H1 (cell line): ENCODE results near the gene ANKFY1. TPM values are rescaled to one million over a fixed set of nuclear protein-coding genes. Genes with fewer than 3 reads are reported as not detected.

Experiments
- CTCF ChIA-PET: fragments of 300-600 bp; sonication (Branson Sonifier 250); formaldehyde crosslinking; loops from one replicate; lab custom pipeline; 2021; ENCODE audit not compliant: partially characterized antibody; lab: Charles Lee
- POLR2A ChIA-PET: fragments of 300-600 bp; sonication (Branson Sonifier 250); formaldehyde crosslinking; loops from one replicate; lab custom pipeline; 2021; ENCODE audit warnings: inconsistent platforms; ENCODE audit not compliant: partially characterized antibody; lab: Charles Lee
- DNase-seq, 2 experiments: peaks; one replicate each; pipeline versions ENCODE4 v3.0.0 to v3.0.0-alpha.2; 2010 to 2022; ENCODE audit warnings: low spot score in 2 of 2, low read depth in 1 of 2, mixed read lengths in 1 of 2
- FAIRE-seq: peaks from 2 replicates; lab custom pipeline; 2011; peaks lifted over from hg19 to GRCh38; lab: Jason Lieb, UNC
- H2AFZ ChIP-seq: 2 replicates; pipeline ENCODE4 v1.8.1; 2012; ENCODE audit warnings: low read length, inconsistent platforms
- H2AK5ac ChIP-seq: 2 replicates; pipeline ENCODE4 v1.6.1; 2013; ENCODE audit warnings: low read depth, low read length
- H2BK120ac ChIP-seq: replicated peaks from 2 replicates; pipeline ENCODE3; 2013; ENCODE audit warnings: low read depth, low read length, inconsistent platforms
- H2BK12ac ChIP-seq: 2 replicates; pipeline ENCODE4 v1.6.1; 2013; ENCODE audit warnings: low read depth, low read length
- H2BK15ac ChIP-seq: 2 replicates; pipeline ENCODE4 v1.6.1; 2013; ENCODE audit warnings: low read length
- H2BK20ac ChIP-seq: 2 replicates; pipeline ENCODE4 v1.6.1; 2013; ENCODE audit warnings: low read length
- H2BK5ac ChIP-seq: 2 replicates; pipeline ENCODE4 v1.6.1; 2013; ENCODE audit warnings: low read depth, low read length
- H3K14ac ChIP-seq: 2 replicates; pipeline ENCODE4 v1.6.1; 2013; ENCODE audit warnings: inconsistent platforms; ENCODE audit not compliant: insufficient read length
- H3K18ac ChIP-seq: 2 replicates; pipeline ENCODE4 v1.6.1; 2013; ENCODE audit warnings: low read length; ENCODE audit errors: extremely low read depth
- H3K23ac ChIP-seq: 2 replicates; pipeline ENCODE4 v1.6.1; 2013; ENCODE audit warnings: inconsistent platforms; ENCODE audit not compliant: insufficient read length
- H3K23me2 ChIP-seq: 2 replicates; pipeline ENCODE4 v1.6.1; 2013; ENCODE audit warnings: low read depth, low read length
- H3K27ac ChIP-seq: 2 replicates; pipeline ENCODE4 v1.6.1; 2011; ENCODE audit warnings: low read depth, low read length, inconsistent platforms
- H3K27me3 ChIP-seq, 4 experiments: replicated peaks in 1 of 4; 1 replicate in 1 of 4; 2 replicates in 3 of 4; pipeline versions ENCODE4 v1.6.1 to v1.8.1; 2011 to 2013; ENCODE audit warnings: low read length in 3 of 4, mild to moderate bottlenecking in 3 of 4, inconsistent platforms in 2 of 4, mixed read lengths in 2 of 4, moderate library complexity in 1 of 4; ENCODE audit not compliant: control insufficient read depth in 3 of 4, insufficient read depth in 3 of 4; ENCODE audit errors: extremely low read depth in 1 of 4
- H3K36me3 ChIP-seq, 4 experiments: 2 replicates each; pipeline versions ENCODE4 v1.6.1 to v1.8.1; 2011 to 2013; ENCODE audit warnings: mild to moderate bottlenecking in 4 of 4, low read length in 3 of 4, moderate library complexity in 2 of 4, control low read depth in 1 of 4, inconsistent platforms in 1 of 4; ENCODE audit not compliant: insufficient read depth in 4 of 4, control insufficient read depth in 2 of 4
- H3K4ac ChIP-seq: replicated peaks from 2 replicates; pipeline ENCODE3; 2013; ENCODE audit warnings: low read length, low read depth, mixed read lengths, inconsistent platforms; ENCODE audit not compliant: insufficient read length
- H3K4me1 ChIP-seq, 4 experiments: replicated peaks in 1 of 4; 1 replicate in 1 of 4; 2 replicates in 3 of 4; pipeline versions ENCODE4 v1.6.1 to v1.8.1; 2011 to 2013; ENCODE audit warnings: low read length in 3 of 4, inconsistent platforms in 2 of 4, mixed read lengths in 1 of 4; ENCODE audit not compliant: insufficient read depth in 4 of 4, control insufficient read depth in 3 of 4
- H3K4me2 ChIP-seq, 2 experiments: 2 replicates each; pipeline versions ENCODE4 v1.6.1 to v1.8.1; 2011 to 2013; ENCODE audit warnings: low read depth in 2 of 2, low read length in 2 of 2, control low read depth in 1 of 2, inconsistent platforms in 1 of 2, mild to moderate bottlenecking in 1 of 2; ENCODE audit not compliant: insufficient read depth in 1 of 2
- H3K4me3 ChIP-seq, 4 experiments: fragments of 200-600, 300-600 bp in 1 of 4; sonication (generic), shearing (Covaris generic), sonication (Bioruptor Twin) in 1 of 4; 2 replicates each; pipeline versions ENCODE4 v1.5.1 to v1.8.1; 2011 to 2016; ENCODE audit warnings: low read length in 4 of 4, low read depth in 3 of 4, control low read depth in 2 of 4, inconsistent platforms in 2 of 4, mild to moderate bottlenecking in 2 of 4, mixed read lengths in 1 of 4, moderate library complexity in 1 of 4; ENCODE audit not compliant: insufficient read depth in 2 of 4; ENCODE audit errors: extremely low read depth in 1 of 4
- H3K56ac ChIP-seq: replicated peaks from 2 replicates; pipeline ENCODE3; 2013; ENCODE audit warnings: low read depth, mild to moderate bottlenecking, mixed read lengths, low read length, inconsistent platforms; ENCODE audit not compliant: insufficient read length
- H3K79me1 ChIP-seq: 2 replicates; pipeline ENCODE4 v1.6.1; 2013; ENCODE audit warnings: low read depth, low read length, control low read depth
- H3K79me2 ChIP-seq, 2 experiments: 2 replicates each; pipeline versions ENCODE4 v1.6.1 to v1.8.1; 2012 to 2013; ENCODE audit warnings: low read length in 2 of 2, mild to moderate bottlenecking in 2 of 2, inconsistent platforms in 1 of 2; ENCODE audit not compliant: insufficient read depth in 2 of 2, control insufficient read depth in 1 of 2
- H3K9ac ChIP-seq, 4 experiments: replicated peaks in 1 of 4; 1 replicate in 1 of 4; 2 replicates in 3 of 4; pipeline versions ENCODE4 v1.6.1 to v1.8.1; 2011 to 2013; ENCODE audit warnings: low read depth in 3 of 4, low read length in 3 of 4, control low read depth in 2 of 4, mild to moderate bottlenecking in 2 of 4, moderate library complexity in 2 of 4, inconsistent platforms in 1 of 4; ENCODE audit errors: extremely low read depth in 1 of 4
- H3K9me3 ChIP-seq, 2 experiments: 2 replicates each; pipeline versions ENCODE4 v1.6.1 to v1.8.1; 2012 to 2013; ENCODE audit warnings: mild to moderate bottlenecking in 2 of 2, moderate library complexity in 2 of 2, control low read depth in 1 of 2, inconsistent platforms in 1 of 2, low read depth in 1 of 2, low read length in 1 of 2, mixed read lengths in 1 of 2; ENCODE audit not compliant: insufficient read depth in 2 of 2
- H4K20me1 ChIP-seq, 2 experiments: replicated peaks in 1 of 2; 2 replicates each; pipeline versions ENCODE3 to v1.8.1; 2011 to 2013; ENCODE audit warnings: inconsistent platforms in 2 of 2, low read length in 2 of 2, mild to moderate bottlenecking in 1 of 2; ENCODE audit not compliant: insufficient read depth in 2 of 2, control insufficient read depth in 1 of 2
- H4K5ac ChIP-seq: 2 replicates; pipeline ENCODE4 v1.6.1; 2013; ENCODE audit warnings: low read length, low read depth, mixed read lengths, inconsistent platforms; ENCODE audit not compliant: insufficient read length
- H4K8ac ChIP-seq: 2 replicates; pipeline ENCODE4 v1.8.0; 2013; ENCODE audit warnings: mild to moderate bottlenecking, moderate library complexity, low read length, inconsistent platforms; ENCODE audit not compliant: insufficient read depth; ENCODE audit errors: extremely low read depth
- H4K91ac ChIP-seq: replicated peaks from 2 replicates; pipeline ENCODE3; 2013; ENCODE audit warnings: low read length, mixed read lengths, inconsistent platforms; ENCODE audit not compliant: insufficient read length
- BRCA1 ChIP-seq: IDR thresholded peaks from 2 replicates; pipeline ENCODE4 v1.6.1; 2012; ENCODE audit warnings: low read depth, low read length, improper control_type of control experiment
- CHD2 ChIP-seq: IDR thresholded peaks from 2 replicates; pipeline ENCODE4 v1.6.1; 2012; ENCODE audit warnings: low read length, improper control_type of control experiment
- EZH2 ChIP-seq: fragments of 200-600 bp; sonication (generic); IDR thresholded peaks from 2 replicates; pipeline ENCODE4 v1.7.1; 2012; ENCODE audit warnings: low read depth, mild to moderate bottlenecking, moderate library complexity, low read length, inconsistent platforms; ENCODE audit not compliant: severe bottlenecking
- NRF1 ChIP-seq: IDR thresholded peaks from 2 replicates; pipeline ENCODE4 v1.6.1; 2011; ENCODE audit warnings: mild to moderate bottlenecking, low read depth, low read length, improper control_type of control experiment
- RAD21 ChIP-seq, 2 experiments: IDR thresholded peaks in 1 of 2; conservative IDR thresholded peaks in 1 of 2; 2 replicates each; pipeline ENCODE4 v1.6.1; 2011; ENCODE audit warnings: low read depth in 2 of 2, low read length in 2 of 2, improper control_type of control experiment in 1 of 2, inconsistent platforms in 1 of 2, mild to moderate bottlenecking in 1 of 2, moderate library complexity in 1 of 2
- SIX5 ChIP-seq: IDR thresholded peaks from 2 replicates; pipeline ENCODE4 v1.6.1; 2011; ENCODE audit warnings: mild to moderate bottlenecking, low read depth, low read length
- TAF7 ChIP-seq: optimal IDR thresholded peaks from 2 replicates; pipeline ENCODE3; 2011; ENCODE audit warnings: low read depth, mild to moderate bottlenecking, inconsistent platforms, low read length, moderate library complexity, borderline replicate concordance
- WGBS, 2 experiments: shearing (Covaris generic) in 1 of 2; methylation state at CpG; one replicate each; pipeline versions ENCODE4 v1.1.6 to v1.1.7; 2013 to 2015; ENCODE audit warnings: low lambda C conversion rate in 2 of 2, mixed read lengths in 2 of 2, inconsistent platforms in 1 of 2, low coverage in 1 of 2, missing lambda C conversion rate in 1 of 2; ENCODE audit not compliant: insufficient replicate concordance in 2 of 2, insufficient coverage in 1 of 2, insufficient read length in 1 of 2; ENCODE audit errors: extremely low coverage in 1 of 2, missing lambda C conversion rate in 1 of 2; 5-methylcytosine and 5-hydroxymethylcytosine counted together
- polyA plus RNA-seq, 7 experiments: library from polyadenylated mRNA; depleted of rRNA in 3 of 7; stranded (reverse) in 5 of 7; unstranded in 2 of 7; fragments of >200 nt in 5 of 7; fragments of 200-250 nt in 2 of 7; gene quantifications; 1 replicate in 5 of 7; 2 replicates in 1 of 7; 4 replicates in 1 of 7; pipeline versions ENCODE4 v1.2.1 to v1.2.3, GENCODE V29; 2011 to 2013; ENCODE audit warnings: missing spikeins in 2 of 7, mixed read lengths in 2 of 7
- total RNA-seq: library from RNA; stranded (reverse); fragmentation: NEBNext Ultra II Directional; extraction: Animal tissue kit (Norgen Biotek cat#: 25700); gene quantifications from 2 replicates; pipeline ENCODE4 v1.2.1, GENCODE V29; 2021

Gene ANKFY1
- total and polyA plus RNA-seq, 2 of the 8 experiments (the other 6 are each of a cell fraction or from before 2014, with no cell fraction given): 28.3 to 45.3 TPM

DNA sequence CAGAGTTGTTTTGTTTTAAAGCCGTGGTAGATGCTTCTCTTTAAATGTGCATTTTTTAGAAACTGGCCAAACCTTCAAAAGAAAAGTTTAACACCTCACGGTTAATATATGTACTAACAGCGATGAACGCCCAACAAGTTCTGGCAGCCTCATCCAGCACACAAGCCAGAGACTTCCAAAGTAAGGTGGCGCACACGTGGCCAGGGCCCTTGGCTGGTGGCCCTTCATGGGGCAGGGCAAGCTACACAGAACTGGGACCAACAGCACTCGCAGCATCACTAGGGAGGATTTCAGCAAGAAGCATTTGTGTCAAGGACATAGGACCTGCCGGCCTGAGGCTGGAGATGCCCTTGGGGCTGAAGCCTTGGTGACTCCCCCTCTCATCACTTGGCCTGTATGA is 97.4 kb downstream of the ANKFY1 start:
- Histone ChIP-seq H4K20me1 (peaks cover 0 to 4% of the 10 kb centered on the region in 2 experiments), H3K79me2 (no peaks in the 10 kb centered on the region)
- WGBS, 2 experiments: 90% methylated on average over 8 of the region's 8 CpGs; no CpG with 5 or more reads in 1 of the 2 experiments
- TF ChIP-seq BRCA1 (no peak), NRF1 (no peak), SIX5 (no peak), TAF7 (no peak), EZH2 (no peak), CHD2 (no peak), RAD21 (IDR thresholded peaks at IDR 0.05 in 1 of 2, conservative IDR thresholded peaks at IDR 0.05 in 1 of 2; ENCODE audit: low read depth in 2 of 2, low read length in 2 of 2) (no peak)

More for the DNA sequence above, 97.4 kb downstream of the ANKFY1 start:
- Histone ChIP-seq H2BK20ac (no peak overlapping the region), H4K91ac (no peak overlapping the region), H3K27ac (no peak overlapping the region), H2AFZ (no peak overlapping the region), H2BK15ac (no peak overlapping the region), H2BK12ac (no peak overlapping the region), H3K9me3 (no peaks in the 10 kb centered on the region), H3K9ac (no peak overlapping the region), H3K23me2 (no peaks in the 10 kb centered on the region), H3K4ac (no peak overlapping the region), H2BK5ac (no peak overlapping the region), H2AK5ac (no peak overlapping the region), H3K4me2 (no peak overlapping the region), H3K27me3 (no peaks in the 10 kb centered on the region), H3K36me3 (peaks cover 16 to 57% (median 45%) of the 10 kb centered on the region in 4 experiments), H4K5ac (no peak overlapping the region), H3K56ac (no peak overlapping the region), H3K4me3 (no peak overlapping the region), H3K14ac (no peak overlapping the region), H3K4me1 (peaks cover 0 to 2% (median 2%) of the 10 kb centered on the region in 4 experiments; a peak in 4 of 7 replicates), H3K79me1 (no peaks in the 10 kb centered on the region), H2BK120ac (no peak overlapping the region), H4K8ac (0 out of 2 replicates have a peak overlapping the region, but pooled peaks have one; percentile 14), H3K18ac (no peak overlapping the region), H3K23ac (no peak overlapping the region)
- FAIRE-seq (no peak), DNase-seq (no peak)
- CTCF ChIA-PET: interaction anchor here (1.0 to 3.3 kb wide), 7 partner anchors 9 to 92 kb away, joined by 3 to 16 read pairs (median 5); no protein-coding TSS in a partner anchor
- POLR2A ChIA-PET: interaction anchor here (0.6 kb wide), 1 partner anchor 107 kb away, joined by 3 read pairs; no protein-coding TSS in a partner anchor
